T-helper 1 cell treated with Interleukin-12 subunit alpha and Interleukin-12 subunit beta and Interleukin-4 antibody, amounts not matched to agents 30 μg/mL and 1 μg/mL, for 36 hours (primary cell): ENCODE measurements around the gene GLB1L.

Experiments used
- H3K27ac Mint-ChIP-seq: one replicate; pipeline ENCODE4 v1.8.0; 2021; ENCODE audit warnings: mild to moderate bottlenecking, mixed read lengths
- H3K27me3 Mint-ChIP-seq: one replicate; pipeline ENCODE4 v1.8.0; 2021; ENCODE audit warnings: low read depth, mixed read lengths
- H3K36me3 Mint-ChIP-seq: one replicate; pipeline ENCODE4 v1.8.0; 2021; ENCODE audit warnings: low read depth, mixed read lengths
- H3K4me1 Mint-ChIP-seq: one replicate; pipeline ENCODE4 v1.8.0; 2021; ENCODE audit warnings: low read depth, mixed read lengths
- H3K4me3 Mint-ChIP-seq: one replicate; pipeline ENCODE4 v1.8.0; 2021; ENCODE audit warnings: mild to moderate bottlenecking, moderate library complexity, mixed read lengths
- H3K9me3 Mint-ChIP-seq: one replicate; pipeline ENCODE4 v1.8.0; 2021; ENCODE audit warnings: mixed read lengths

GLB1L gene

GRCh38 chr2:219252570-219252899 lies 7.3 kb upstream of the GLB1L start:
- Mint-ChIP-seq H3K9me3 (no peaks in the 10 kb centered on the region), H3K4me1 (peaks cover 56% of the 10 kb centered on the region), H3K4me3 (peak overlapping the region; percentile 99), H3K36me3 (peaks cover 57% of the 10 kb centered on the region), H3K27ac (peak overlapping the region; percentile 97), H3K27me3 (no peaks in the 10 kb centered on the region)

GRCh38 chr2:219252084-219252483 lies 6.8 kb upstream of the GLB1L start:
- H3K4me1 Mint-ChIP-seq: peaks cover 61% of the 10 kb centered on the region
- no peaks in the 10 kb centered on the region for H3K9me3 Mint-ChIP-seq
- peaks cover 61% of the 10 kb centered on the region for H3K36me3 Mint-ChIP-seq
- H3K27me3 Mint-ChIP-seq: no peaks in the 10 kb centered on the region
- H3K4me3 Mint-ChIP-seq: peak overlapping the region; percentile 99
- H3K27ac Mint-ChIP-seq: peak overlapping the region; percentile 97

DNA sequence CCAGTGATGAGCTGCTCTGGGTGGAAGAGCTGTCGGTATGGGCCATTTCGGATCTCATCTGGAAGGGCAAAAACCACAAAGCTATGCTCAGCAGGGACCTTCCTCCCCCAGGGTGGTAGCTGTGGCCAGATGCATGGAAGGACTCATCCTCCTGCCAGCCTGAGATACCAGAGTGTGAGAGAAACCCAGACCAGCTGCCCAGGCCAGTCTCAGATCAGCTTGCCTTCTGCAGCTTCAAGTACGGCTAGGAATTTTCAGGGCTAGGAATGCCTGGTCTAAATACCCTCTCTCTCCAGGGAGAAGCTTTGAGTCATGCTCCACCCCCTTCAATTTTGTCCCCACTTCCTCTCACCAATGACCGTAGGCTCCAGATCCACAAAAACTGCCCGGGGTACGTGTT lies 6.4 kb upstream of the GLB1L start:
- Mint-ChIP-seq H3K36me3 (peaks cover 61% of the 10 kb centered on the region), H3K4me3 (peak overlapping the region; percentile 99), H3K4me1 (peaks cover 65% of the 10 kb centered on the region), H3K9me3 (no peaks in the 10 kb centered on the region), H3K27ac (peak overlapping the region; percentile 97), H3K27me3 (no peaks in the 10 kb centered on the region)

DNA sequence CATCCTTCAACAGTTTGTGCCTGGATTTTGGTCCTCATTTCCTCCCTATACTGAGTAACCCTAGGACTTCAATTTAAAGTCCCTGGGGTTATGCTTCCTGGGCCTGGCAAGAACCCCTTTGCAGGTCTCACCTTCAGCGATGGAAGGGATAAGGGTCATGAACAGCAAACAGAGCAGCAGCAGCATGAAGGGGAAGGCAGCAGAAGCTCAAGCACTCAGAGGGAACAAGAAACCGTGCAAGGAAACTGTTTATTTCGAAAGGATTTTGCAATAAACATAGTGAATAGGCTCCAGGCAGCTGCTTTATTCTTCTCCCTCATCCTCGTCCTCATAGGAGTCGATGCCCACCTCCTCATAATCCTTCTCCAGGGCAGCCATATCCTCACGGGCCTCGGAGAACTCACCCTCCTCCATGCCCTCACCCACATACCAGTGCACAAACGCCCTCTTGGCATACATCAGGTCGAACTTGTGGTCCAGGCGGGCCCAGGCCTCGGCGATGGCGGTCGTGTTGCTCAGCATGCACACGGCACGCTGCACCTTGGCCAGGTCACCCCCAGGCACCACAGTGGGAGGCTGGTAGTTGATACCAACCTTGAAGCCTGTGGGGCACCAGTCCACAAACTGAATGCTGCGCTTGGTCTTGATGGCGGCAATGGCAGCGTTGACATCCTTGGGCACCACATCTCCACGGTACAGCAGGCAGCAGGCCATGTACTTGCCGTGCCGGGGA lies 5.0 kb upstream of the GLB1L start:
- Mint-ChIP-seq H3K27me3 (no peaks in the 10 kb centered on the region), H3K36me3 (peaks cover 63% of the 10 kb centered on the region), H3K4me1 (peaks cover 66% of the 10 kb centered on the region)

GRCh38 chr2:219249203-219249980 lies 4.1 kb upstream of the GLB1L start:
- Mint-ChIP-seq H3K27me3 (no peaks in the 10 kb centered on the region), H3K9me3 (no peaks in the 10 kb centered on the region), H3K4me1 (peaks cover 68% of the 10 kb centered on the region), H3K4me3 (peak overlapping the region; percentile 99), H3K27ac (peak overlapping the region; percentile 94), H3K36me3 (peaks cover 63% of the 10 kb centered on the region)

More for the DNA sequence above, 5.0 kb upstream of the GLB1L start:
- no peaks in the 10 kb centered on the region for H3K9me3 Mint-ChIP-seq
- peak overlapping the region; percentile 99 for H3K4me3 Mint-ChIP-seq
- peak overlapping the region; percentile 97 for H3K27ac Mint-ChIP-seq

- Mint-ChIP-seq H3K27me3 (no peaks in the 10 kb centered on the region), H3K9me3 (no peaks in the 10 kb centered on the region), H3K27ac (peak overlapping the region; percentile 94), H3K4me1 (peaks cover 69% of the 10 kb centered on the region), H3K36me3 (peaks cover 63% of the 10 kb centered on the region), H3K4me3 (peak overlapping the region; percentile 99)
These were observed 3.6 kb upstream of the GLB1L start for GRCh38 chr2:219248845-219249202.

DNA sequence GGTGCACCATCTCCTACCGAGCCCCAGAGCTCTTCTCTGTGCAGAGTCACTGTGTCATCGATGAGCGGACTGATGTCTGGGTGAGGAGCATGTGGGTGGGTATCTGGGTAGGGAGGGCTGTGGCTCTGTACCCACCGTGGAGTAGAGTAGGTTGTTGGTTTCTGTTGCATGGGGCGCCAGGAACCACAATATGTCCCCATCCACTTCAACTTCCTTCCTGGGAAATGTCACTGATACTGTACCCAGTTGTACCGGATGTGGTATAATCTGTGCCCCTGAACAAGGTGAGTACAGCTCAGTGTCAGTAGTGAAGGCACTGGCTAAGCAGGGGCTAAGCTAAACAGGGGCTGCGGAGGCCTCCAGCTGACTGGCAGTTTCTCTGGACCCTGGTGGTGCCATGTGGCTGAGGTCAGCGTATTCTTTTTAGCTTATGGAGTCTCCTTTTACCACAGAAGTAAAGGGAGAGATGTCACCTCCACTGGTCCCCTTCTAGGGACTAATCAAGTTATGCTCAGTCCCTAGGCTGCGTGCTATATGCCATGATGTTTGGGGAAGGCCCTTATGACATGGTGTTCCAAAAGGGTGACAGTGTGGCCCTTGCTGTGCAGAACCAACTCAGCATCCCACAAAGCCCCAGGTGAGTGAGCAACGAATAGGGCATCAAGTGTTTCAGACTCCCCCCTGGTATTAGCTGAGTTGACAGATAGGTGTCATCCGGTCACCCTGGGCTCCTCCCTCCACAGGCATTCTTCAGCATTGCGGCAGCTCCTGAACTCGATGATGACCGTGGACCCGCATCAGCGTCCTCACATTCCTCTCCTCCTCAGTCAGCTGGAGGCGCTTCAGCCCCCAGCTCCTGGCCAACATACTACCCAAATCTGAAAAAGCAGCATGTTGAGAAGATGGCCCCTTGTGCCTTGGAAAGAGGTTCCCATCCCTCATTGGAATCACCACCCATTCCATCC lies 2.7 kb upstream of the GLB1L start:
- no peaks in the 10 kb centered on the region for H3K9me3 Mint-ChIP-seq
- H3K27ac Mint-ChIP-seq: peak overlapping the region; percentile 94
- H3K36me3 Mint-ChIP-seq: peaks cover 60% of the 10 kb centered on the region
- peaks cover 73% of the 10 kb centered on the region for H3K4me1 Mint-ChIP-seq
- H3K4me3 Mint-ChIP-seq: peak overlapping the region; percentile 99
- no peaks in the 10 kb centered on the region for H3K27me3 Mint-ChIP-seq

- Mint-ChIP-seq H3K27me3 (no peaks in the 10 kb centered on the region), H3K36me3 (peaks cover 46% of the 10 kb centered on the region), H3K4me1 (peaks cover 71% of the 10 kb centered on the region)
These were observed 1.3 kb upstream of the GLB1L start for GRCh38 chr2:219246559-219246958.

GRCh38 chr2:219245899-219246230 lies 621 bp upstream of the GLB1L start:
- no peaks in the 10 kb centered on the region for H3K9me3 Mint-ChIP-seq
- H3K36me3 Mint-ChIP-seq: peaks cover 39% of the 10 kb centered on the region
- H3K27ac Mint-ChIP-seq: peak overlapping the region; percentile 99
- peak overlapping the region; percentile 98 for H3K4me3 Mint-ChIP-seq
- H3K27me3 Mint-ChIP-seq: no peaks in the 10 kb centered on the region
- peaks cover 64% of the 10 kb centered on the region for H3K4me1 Mint-ChIP-seq

More at GRCh38 chr2:219246559-219246958, 1.3 kb upstream of the GLB1L start:
- H3K27ac Mint-ChIP-seq: peak overlapping the region; percentile 94
- H3K9me3 Mint-ChIP-seq: no peaks in the 10 kb centered on the region
- peak overlapping the region; percentile 99 for H3K4me3 Mint-ChIP-seq

DNA sequence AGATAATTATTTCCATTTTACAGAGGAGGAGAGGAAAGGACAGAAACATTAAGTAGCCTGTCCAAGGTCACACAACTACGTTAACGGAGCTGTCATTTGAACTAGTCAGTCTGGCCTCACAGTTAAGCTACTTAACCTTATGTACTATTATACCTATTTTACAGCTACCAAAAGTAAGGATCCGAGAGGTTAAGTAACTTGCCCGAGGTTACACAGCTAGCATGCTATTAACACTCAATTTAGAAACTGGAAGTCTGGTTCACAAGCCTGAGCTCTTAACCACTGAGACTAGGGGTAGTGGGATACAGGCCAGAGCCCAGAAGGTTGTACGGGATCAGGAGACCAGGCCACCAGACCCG lies 476 bp downstream of the GLB1L start:
- Mint-ChIP-seq H3K4me1 (peaks cover 56% of the 10 kb centered on the region), H3K4me3 (peak overlapping the region; percentile 98), H3K9me3 (no peaks in the 10 kb centered on the region), H3K36me3 (peaks cover 28% of the 10 kb centered on the region), H3K27ac (peak overlapping the region; percentile 99), H3K27me3 (no peaks in the 10 kb centered on the region)

DNA sequence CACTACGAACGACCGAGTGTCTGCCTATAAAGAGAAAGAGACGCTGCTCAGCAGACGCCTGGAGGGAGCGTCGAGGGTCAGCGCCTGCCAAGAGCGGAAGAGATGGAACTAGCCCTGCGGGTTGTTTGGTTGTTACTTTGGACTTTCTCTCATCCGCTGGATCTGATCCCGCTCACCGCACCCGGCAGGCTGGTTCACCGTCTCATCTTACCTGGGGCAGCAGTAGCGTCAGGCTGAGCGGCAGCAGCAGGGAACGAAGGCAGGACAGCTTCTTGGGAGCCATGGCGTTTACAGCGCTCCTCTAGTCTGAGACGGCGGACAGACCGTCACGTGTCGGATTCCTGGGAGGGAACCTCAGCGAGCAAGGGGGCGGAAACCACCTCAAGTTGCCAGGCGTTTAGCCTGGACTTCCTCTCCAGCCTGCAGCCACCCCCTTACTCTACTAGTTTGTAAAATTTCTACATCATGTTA lies 1.9 kb downstream of the GLB1L start:
- Mint-ChIP-seq H3K9me3 (no peaks in the 10 kb centered on the region), H3K4me1 (peaks cover 42% of the 10 kb centered on the region), H3K27me3 (no peaks in the 10 kb centered on the region), H3K36me3 (peaks cover 15% of the 10 kb centered on the region), H3K4me3 (peak overlapping the region; percentile 4), H3K27ac (peak overlapping the region; percentile 70)

- Mint-ChIP-seq H3K4me3 (no peak overlapping the region), H3K4me1 (peaks cover 33% of the 10 kb centered on the region), H3K9me3 (no peaks in the 10 kb centered on the region), H3K27ac (peak overlapping the region; percentile 5), H3K27me3 (no peaks in the 10 kb centered on the region), H3K36me3 (peaks cover 57% of the 10 kb centered on the region)
These were observed 10.9 kb downstream of the GLB1L start for GRCh38 chr2:219234331-219234730.

DNA sequence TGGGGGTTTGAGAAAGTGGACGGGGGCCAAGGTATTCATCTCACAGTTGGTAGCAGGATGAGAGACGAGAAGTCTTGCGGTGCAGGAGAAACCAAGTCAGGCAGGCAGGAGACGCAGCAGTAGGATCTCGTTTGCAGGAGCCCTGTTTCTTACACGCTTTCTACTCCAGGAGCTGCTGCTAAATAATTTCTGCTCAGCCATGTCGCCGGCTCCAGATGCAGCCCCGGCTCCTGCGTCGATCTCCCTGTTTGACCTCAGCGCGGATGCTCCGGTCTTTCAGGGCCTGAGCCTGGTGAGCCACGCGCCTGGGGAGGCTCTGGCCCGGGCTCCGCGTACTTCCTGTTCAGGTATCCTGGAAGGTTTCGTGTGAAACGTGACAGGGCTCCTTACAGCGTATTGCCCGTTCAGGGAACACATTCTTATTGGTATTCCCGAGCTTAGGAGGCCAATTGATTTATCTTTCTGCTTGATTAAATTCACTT lies 15.1 kb downstream of the GLB1L start:
- Mint-ChIP-seq H3K27ac (peak overlapping the region; percentile 97), H3K4me3 (peak overlapping the region; percentile 95), H3K9me3 (no peaks in the 10 kb centered on the region), H3K4me1 (peaks cover 47% of the 10 kb centered on the region), H3K36me3 (peaks cover 42% of the 10 kb centered on the region), H3K27me3 (no peaks in the 10 kb centered on the region)
